Tongue (tissue), 2 donors: ENCODE data around the gene PPP1CA. TPM values are rescaled to one million over a fixed set of nuclear protein-coding genes. Genes with fewer than 3 reads are reported as not detected.
A peak's percentile ranks its signal among the peaks of the same experiment; 100 is the strongest.
"Not testable (repeated sequence)": the region's sequence is repeated elsewhere in the genome, so short reads cannot be mapped to it uniquely, and the experiment has no call there.

Experiments used
- DNase-seq: peaks from one replicate; pipeline ENCODE4 v3.0.0-alpha.2; 2015
- total RNA-seq: library from RNA; depleted of rRNA; stranded (reverse); fragments of >200 nt; gene quantifications from one replicate; pipeline ENCODE4 v1.2.3, GENCODE V29; 2014

Gene PPP1CA
- total RNA-seq, 1 donor from 2014 or later = 121 TPM

DNA sequence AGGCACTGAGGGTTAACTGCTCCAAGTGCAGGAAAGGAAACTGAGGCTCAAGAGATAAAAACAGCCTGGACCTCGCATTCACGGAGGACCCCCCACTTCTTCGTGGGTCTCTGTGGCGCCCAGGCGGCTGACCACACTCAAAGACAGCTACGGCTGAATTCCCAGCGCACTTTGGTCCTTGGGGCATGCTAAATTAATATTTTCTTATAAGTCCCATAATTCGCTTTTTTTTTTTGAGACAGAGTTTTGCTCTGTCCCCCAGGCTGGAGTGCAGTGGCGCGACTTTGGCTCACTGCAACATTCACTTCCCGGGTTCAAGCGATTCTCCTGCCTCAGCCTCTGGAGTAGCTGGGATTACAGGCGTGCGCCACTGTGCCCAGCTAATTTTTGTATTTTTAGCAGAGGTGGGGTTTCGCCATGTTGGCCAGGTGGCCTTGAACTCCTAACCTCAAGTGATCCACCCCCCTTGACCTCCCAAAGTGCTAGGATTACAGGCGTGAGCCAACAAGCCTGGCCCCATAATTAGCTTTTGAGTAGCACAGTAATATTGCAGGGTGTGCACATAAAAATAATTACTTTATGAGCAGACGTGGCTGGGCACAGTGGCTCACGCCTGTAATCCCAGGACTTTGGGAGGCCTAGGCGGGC, 658 bp upstream of the PPP1CA start:
- not testable (repeated sequence) for DNase-seq

DNA sequence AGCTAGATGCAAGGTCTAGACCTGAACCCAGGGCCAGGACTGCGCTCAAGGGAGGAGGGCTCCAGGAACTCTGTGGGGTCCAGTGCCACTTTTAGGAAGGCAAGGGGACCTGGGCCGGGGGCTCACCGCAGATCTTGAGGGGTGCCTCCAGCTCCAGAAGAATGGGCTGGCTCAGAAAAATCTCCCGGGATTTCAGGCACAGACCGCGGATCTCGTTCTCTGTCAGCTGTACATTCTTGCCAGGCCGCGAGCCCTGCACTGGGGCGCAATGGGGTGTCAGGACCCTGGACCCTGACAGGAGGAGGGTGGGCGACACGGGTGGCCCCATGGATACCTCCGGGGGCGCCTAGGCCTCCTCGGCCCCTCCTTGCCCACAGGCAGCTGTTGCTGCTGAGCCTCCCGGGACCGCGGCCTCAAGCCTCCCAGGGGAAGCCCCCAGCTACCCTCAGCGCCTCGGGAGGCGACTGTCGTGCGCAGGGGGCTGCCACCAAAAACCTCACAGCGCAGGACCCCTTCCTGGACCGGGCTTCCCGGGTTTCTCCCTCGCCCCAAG, 640 bp downstream of the PPP1CA start:
- DNase-seq = no peak

DNA sequence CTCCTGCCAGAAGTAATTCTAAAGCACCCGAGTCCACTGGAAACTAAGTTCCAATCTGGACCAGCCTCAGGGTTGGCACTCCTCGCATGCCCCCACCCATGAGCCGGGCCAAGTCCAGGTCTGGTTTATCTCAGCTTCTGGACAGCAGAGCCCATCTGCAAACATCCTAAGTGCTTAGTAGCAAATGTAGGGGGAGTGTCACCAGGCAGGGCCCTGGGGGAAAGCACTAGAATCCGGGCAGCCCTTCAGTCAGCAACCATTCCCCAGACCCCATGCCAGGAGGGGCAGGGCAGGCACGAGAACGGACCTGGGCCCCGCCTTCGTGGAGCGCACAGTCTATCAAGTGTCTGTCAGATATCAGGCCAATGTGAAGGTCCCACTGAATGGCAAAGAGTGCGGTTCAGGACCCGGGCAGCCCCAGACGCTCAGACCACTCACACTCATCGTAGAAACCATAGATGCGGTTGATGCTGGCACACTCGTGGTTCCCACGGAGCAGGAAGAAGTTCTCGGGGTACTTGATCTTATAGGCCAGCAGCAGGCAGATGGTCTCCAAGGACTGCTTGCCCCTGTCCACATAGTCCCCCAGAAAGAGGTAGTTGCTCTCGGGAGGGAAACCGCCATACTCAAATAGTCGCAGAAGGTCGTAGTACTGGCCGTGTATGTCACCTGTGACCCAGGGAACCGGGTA, 1.3 kb downstream of the PPP1CA start:
- DNase-seq = no peak

DNA sequence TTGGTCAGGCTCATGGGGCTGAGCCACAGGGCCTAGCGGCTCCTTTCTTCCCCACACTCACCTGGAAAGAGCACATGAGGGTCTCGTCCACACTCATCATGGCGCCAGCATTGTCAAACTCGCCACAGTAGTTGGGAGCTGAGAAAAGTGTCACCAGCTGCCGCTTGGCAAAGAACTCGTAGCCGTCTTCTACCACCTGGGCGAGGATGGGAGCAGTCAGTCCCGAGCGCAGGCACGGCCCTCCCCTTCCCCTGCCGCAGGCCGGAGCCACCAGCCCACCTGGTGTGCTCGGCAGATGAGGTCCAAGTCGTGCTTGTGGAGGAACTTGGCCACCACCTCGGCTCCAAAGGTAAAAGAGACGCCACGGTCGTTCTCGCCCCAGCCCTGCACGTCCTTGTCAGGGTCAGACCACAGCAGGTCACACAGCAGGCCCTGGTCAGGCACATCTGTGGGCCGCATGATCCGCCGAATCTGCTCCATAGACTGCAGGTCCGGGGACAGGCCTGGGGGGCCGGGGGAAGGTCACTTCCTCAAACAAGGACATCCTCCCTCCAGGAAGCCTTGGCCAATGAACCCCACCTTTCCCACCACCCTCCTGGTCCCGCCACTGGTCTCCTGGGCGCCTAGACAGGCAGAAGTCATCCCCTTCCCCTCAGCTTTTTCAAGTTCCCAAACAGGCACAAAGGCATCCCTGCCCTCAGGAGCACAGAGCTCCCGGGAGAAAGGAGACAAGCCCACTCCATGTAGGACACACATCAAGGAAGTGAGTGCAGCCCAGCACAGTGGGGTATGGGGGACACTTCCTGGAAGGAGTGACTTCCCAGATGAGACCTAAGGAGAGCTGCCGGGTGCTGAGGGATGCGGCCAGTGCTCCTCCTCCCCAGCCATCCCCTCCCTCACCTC, 2.7 kb downstream of the PPP1CA start:
- no peak for DNase-seq

DNA sequence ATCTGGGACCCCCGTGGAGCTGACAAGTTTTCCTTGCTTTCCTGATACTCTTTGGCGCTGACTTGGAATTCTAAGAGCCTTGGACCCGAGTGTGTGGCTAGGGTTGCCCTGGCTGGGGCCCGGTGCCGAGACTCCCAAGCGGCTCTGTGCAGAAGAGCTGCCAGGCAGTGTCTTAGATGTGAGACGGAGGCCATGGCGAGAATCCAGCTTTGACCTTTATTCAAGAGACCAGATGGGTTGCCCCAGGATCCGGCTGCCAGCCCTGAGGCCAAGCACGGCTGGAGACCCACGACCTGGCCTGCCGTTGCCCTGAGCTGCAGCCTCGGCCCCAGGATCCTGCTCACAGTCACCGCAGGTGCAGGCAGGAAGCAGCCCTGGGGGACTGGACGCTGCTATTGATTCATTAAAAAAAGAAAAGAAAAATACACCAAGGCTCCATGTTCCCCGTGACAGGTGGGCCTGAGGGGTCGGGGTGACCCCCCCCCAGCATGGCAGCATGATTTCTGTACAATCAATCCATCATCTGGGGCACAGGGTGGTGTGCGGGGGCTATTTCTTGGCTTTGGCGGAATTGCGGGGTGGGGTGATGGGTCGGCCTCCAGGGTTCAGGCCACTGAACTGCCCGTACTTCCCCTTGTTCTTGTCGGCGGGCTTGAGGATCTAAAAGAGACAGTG, 3.5 kb downstream of the PPP1CA start:
- no peak for DNase-seq

DNA sequence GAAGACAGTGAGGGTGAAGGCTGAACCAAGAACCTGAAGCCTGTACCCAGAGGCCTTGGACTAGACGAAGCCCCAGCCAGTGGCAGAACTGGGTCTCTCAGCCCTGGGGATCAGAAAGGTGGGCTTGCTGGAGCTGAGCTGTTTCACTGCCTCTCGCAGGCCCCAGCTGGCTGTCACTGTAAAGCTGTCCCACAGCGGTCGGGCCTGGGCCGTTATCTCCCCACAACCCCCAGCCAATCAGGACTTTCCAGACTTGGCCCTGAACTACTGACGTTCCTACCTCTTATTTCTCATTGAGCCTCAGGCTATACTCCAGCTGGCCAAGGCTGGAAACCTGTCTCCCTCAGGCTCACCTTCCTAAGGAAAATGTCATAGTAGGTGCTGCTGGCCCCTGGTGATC, 4.1 kb downstream of the PPP1CA start:
- no peak for DNase-seq

DNA sequence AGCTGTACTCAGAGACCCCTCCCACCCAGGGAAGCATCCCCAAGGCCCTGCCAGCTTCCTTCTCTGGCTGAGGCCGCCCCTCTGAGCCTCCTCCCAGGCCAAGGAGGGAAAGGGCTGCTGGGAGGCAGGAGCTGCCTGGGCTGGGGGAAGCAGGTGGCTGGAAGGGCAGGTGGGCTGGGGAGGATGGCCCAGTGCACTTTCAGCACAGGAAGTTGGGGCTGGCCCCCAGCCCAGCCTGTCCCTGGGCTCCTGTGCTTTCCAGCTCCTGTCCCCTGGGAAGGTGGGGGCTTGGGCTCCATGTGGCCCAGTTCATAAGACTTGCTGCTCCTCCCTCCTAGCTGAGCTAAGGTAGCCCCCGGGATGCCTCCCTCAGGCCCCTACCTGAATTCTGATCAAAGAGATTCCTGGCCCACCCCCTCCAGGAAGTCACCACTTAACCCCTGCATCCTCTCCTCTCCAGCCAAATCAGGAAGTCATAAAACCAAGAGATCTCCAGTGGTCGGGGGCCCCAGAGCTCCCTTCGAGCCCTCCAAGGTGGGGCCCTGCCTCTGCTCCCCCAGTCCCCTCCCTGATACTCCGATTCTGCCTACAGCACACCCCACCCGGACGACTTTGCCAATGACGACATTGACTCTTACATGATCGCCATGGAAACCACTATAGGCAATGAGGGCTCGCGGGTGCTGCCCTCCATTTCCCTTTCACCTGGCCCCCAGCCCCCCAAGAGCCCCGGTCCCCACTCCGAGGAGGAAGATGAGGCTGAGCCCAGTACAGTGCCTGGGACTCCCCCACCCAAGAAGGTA, 4.9 kb downstream of the PPP1CA start:
- DNase-seq = no peak

DNA sequence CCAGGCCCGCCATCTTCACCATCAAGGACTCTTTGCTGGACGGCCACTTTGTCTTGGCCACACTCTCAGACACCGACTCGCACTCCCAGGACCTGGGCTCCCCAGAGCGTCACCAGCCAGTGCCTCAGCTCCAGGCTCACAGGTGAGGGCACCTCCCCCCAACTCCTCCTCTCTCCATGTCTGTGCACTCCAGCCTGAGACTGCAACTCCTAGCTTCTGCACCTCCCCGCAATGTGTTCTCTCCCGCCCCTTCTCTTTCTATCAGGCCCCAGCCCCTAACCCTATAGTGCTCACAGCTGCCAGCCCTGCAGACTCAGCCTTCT, 5.4 kb downstream of the PPP1CA start:
- DNase-seq = no peak

DNA sequence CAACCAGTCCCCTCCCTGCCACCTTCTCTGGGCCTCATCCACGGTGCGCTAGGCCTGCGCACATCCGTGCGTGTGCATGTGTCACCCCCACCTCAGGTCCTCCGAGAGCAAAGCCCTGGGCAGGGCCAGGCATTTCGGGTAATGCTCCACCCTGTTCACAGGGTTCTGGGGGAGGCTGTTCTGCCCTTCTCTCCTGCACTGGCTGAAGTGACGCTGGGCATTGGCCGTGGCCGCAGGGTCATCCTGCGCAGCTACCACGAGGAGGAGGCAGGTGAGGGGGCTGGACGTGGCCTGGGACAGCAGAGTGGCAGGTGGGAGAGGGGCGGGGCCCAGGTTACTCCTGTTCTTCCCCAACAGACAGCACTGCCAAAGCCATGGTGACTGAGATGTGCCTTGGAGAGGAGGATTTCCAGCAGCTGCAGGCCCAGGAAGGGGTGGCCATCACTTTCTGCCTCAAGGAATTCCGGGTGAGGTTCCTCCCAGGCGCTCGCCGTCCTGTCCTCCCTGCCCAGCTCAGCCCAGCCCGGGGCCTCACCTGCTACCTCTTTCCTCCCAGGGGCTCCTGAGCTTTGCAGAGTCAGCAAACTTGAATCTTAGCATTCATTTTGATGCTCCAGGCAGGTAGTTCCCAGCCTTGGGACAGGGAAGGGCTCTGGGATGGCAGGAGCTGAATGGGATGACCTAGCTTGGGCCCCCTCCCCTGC, 6.0 kb downstream of the PPP1CA start:
- no peak for DNase-seq

DNA sequence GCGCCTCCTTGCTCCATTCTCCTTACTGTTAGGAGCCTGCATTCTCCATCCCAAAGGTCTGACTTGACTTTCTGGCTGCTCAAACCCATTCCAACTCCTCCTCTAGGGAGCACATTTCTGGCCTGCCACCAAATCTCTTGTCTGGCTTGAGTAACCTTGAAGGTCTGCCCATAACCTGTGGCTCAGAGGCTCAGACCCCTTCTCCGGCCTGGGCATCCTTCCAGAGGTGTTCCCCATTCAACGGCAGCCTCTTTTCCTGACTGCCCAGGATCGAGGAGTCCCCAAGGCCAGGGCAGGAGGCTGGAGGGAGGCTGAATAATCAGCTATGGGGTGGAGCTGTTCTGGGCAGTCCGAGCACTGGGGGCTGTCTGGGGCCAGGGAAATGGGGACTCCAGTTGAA, 7.7 kb downstream of the PPP1CA start:
- DNase-seq = no peak

DNA sequence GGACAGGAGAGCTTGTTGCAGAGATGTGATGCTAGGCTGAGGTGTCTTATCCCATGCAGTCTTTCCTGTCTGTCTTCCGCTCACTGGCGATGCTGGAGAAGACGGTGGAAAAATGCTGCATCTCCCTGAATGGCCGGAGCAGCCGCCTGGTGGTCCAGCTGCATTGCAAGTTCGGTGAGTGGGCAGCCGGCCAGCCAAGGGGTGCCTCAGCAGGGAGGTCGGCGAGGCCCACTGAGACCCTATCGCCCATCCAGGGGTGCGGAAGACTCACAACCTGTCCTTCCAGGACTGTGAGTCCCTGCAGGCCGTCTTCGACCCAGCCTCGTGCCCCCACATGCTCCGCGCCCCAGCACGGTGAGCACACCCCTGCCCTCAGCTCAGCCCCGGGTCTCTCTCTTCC, 8.2 kb downstream of the PPP1CA start:
- no peak for DNase-seq

DNA sequence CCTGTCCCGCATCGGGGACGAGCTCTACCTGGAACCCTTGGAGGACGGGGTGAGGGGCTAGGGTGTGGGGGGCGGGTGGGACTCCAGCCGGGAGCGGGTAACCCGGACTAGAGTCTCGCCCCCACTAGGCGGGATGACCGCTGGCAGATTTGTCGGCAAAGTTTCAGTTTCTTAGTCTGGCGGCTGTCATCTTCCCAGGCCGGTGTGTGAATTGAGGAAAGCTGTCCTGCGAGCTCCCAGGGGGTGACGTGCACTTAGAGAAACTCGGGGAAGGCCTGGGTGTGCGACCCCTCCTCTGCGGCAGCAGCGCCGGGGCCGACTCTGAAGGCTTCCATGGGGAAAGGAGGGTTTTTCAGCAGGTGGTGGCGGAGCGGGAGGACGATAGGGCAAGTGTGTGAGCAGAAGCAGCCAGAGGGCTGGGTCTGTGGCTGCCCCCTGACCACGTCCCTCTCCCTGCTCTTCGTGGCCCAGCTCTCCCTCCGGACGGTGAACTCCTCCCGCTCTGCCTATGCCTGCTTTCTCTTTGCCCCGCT, 9.4 kb downstream of the PPP1CA start:
- DNase-seq = no peak

DNA sequence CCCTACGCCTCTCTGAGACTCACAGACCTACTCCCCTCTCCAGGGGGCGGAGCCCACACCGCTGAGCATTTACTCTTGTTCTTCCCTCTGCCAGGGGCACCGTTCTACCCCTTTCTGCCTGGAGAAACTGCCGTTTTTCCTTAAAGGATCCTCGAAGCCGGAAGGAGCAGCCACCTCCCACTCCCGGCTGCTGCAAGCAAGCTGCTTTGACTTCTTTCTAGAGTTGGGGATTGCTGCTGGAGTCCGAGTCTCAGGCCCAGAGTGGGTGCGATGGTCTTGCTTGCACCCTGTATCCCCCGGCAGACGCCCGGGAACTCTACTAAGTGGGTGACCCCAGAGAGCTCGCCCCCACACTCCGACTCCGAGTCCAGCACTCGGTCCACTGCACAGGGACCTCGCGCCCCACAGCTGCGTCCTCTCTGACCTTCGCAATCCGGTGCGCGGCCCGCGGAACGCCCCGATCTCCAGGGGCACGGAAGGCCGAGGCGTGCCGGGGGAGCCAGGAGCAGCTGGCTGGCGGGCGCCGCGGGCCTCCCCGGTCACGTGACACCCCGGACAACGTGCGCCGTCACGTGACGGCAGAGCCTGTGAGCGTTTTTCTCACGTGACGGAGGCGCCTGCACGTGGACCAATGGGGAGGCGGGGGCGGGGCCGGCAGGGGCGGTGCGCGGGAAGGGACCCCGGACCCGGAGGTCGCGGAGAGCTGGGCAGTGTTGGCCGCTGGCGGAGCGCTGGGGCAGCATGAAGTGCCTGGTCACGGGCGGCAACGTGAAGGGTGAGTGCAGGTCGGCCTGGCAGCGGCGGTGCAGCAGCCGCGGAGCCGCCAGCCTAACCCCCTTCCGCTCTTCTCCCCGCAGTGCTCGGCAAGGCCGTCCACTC, 10.1 kb downstream of the PPP1CA start, which contains the start of gene RAD9A:
Gene RAD9A, plus strand, starts transcription at position 683 of the 879 bp plus-strand sequence. Its CDS starts 59 bp downstream, at position 742.
- peak; percentile 98 for DNase-seq

DNA sequence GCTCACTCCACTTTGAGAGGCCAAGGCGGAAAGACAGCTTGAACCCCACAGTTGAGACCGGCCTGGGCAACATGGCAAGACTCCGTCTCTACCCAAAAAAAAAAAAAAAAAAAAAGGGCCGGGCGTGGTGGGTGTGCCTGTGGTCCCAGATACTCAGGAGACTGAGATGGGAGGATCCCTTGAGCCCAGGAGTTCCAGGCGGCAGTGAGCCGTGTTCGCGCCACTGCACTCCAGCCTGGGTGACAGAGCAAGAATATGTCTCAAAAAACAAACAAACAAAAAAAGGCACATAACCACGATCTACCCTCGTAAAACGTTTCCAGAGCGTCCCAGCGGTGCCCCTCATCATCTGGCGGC, 10.7 kb downstream of the PPP1CA start:
- DNase-seq = no peak

DNA sequence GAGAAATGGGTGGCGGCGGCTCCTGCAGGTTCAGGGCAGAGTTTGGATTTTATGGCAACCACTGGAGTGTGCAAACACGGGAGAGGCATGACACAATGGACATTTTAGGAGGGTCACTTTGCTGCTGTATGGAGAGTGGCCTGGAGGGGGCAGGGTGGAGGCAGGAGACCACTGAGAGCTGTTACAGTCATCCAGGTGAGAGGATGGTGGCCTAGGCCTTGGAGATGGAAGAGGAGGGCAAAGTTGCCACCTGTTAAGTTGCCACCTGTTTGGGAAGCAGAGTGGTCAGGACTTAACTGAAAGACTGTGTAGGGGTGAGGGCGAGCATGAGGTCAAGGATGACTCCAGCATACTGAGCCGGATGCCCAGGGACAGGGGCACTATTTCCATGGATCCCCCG, 12.2 kb downstream of the PPP1CA start:
- DNase-seq = no peak

DNA sequence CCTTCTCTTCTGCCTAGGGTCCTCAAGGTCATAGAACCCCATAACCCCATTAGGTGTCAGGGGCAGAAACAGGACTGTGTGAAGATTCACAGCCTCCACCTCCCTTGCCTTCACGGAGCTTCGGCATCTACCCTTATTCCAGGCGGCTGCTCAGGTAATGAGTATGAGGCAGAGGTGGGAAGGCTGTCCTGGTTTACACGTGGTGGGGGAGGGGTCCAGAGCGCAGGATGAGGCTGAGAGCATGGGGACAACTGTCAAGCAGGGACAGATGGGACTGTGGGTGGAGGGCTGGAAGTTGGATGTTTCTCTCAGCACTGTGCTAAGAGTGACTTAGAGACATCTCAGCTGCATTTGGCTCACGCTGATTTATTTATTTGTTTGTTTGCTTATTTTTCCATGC, 14.1 kb downstream of the PPP1CA start:
- DNase-seq = no peak

DNA sequence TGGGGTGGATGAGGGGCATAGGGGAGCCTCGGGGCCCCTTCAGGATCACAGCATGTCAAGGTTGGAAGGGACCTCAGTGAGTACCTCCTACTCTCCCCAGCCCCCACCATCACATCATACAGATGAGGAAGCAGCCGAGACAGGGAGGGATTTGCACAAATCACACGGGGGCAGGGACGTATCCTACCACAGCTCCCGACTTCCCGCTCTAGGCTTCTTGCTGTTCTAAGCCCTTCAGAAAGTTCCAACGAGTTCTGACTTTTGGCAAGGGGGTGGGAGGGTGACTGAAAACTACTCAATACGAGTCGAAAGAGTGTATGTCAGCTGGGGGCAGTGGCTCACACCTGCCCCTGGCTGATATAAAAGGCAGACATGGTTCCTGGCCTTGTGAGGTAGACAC, 14.6 kb downstream of the PPP1CA start:
- DNase-seq = no peak

DNA sequence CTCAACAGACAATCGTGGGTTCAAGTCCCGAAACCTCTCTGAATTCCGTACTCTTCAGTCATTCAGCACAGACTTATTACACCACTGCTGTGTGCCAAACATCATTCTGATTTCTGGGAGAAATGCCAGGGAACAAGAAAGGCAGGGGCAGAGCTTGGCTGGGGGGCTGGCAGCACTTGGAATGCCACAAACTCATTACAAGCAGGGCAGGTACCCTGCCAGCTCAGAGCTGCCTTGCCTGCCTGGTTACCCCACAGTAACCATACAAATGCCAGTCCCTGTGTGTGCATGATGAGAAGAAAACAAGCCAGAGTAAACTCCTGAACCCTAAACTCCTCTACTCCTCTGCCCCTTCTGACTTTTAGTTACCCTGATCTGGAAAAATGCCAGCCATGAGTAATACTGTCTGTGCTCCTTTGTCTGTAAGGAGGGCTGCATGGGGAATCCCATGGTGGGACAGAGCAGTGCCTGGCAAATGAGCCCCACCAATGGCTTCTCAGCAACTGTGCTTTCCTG, 16.7 kb downstream of the PPP1CA start:
- DNase-seq = no peak
